Inferior parietal cortex (tissue), 1 donor: ENCODE data around the gene CEP164.
A peak's percentile ranks its signal among the peaks of the same experiment; 100 is the strongest.

Experiments
- DNase-seq: peaks from one replicate; pipeline ENCODE4 v3.0.0-alpha.2; 2016; ENCODE audit errors: extremely low spot score

The CEP164 gene

GRCh38 chr11:117361432-117361831 is 33.8 kb downstream of the CEP164 start:
- peak; percentile 56 for DNase-seq

GRCh38 chr11:117366248-117366647 is 38.6 kb downstream of the CEP164 start:
- DNase-seq = peak; percentile 10

- DNase-seq = no peak
Measured at GRCh38 chr11:117366875-117367274, 39.2 kb downstream of the CEP164 start.

GRCh38 chr11:117369534-117369933 is 41.9 kb downstream of the CEP164 start:
- no peak for DNase-seq

- DNase-seq = no peak
Measured at GRCh38 chr11:117371453-117371852, 43.8 kb downstream of the CEP164 start.

- DNase-seq = no peak
Measured at GRCh38 chr11:117374316-117375055, 46.8 kb downstream of the CEP164 start.

GRCh38 chr11:117375960-117376359 is 48.3 kb downstream of the CEP164 start:
- DNase-seq = no peak

- DNase-seq = no peak
Measured at GRCh38 chr11:117376517-117376916, 48.9 kb downstream of the CEP164 start.

GRCh38 chr11:117378976-117379865 is 51.6 kb downstream of the CEP164 start:
- no peak for DNase-seq

GRCh38 chr11:117380676-117381075 is 53.0 kb downstream of the CEP164 start:
- no peak for DNase-seq

- no peak for DNase-seq
Measured at GRCh38 chr11:117381481-117382387, 54.1 kb downstream of the CEP164 start.

GRCh38 chr11:117382746-117383145 is 55.1 kb downstream of the CEP164 start:
- no peak for DNase-seq

- no peak for DNase-seq
Measured at GRCh38 chr11:117384045-117384444, 56.4 kb downstream of the CEP164 start.

- no peak for DNase-seq
Measured at GRCh38 chr11:117385471-117385870, 57.8 kb downstream of the CEP164 start.

- no peak for DNase-seq
Measured at GRCh38 chr11:117385906-117386305, 58.3 kb downstream of the CEP164 start.

GRCh38 chr11:117387992-117388755 is 60.5 kb downstream of the CEP164 start:
- DNase-seq = no peak

- DNase-seq = no peak
Measured at GRCh38 chr11:117390743-117391142, 63.1 kb downstream of the CEP164 start.

- no peak for DNase-seq
Measured at GRCh38 chr11:117391181-117391580, 63.5 kb downstream of the CEP164 start.

GRCh38 chr11:117392001-117392690 is 64.5 kb downstream of the CEP164 start:
- no peak for DNase-seq

GRCh38 chr11:117392979-117393378 is 65.3 kb downstream of the CEP164 start:
- no peak for DNase-seq
